HepG2 (cell line): ENCODE measurements around the gene CMIP. TPM values are rescaled to one million over a fixed set of nuclear protein-coding genes. Genes with fewer than 3 reads are reported as not detected.

ENCODE experiments used
- ASH2L ChIP-seq: fragments of 300-600, 200-600 bp; sonication (generic); IDR thresholded peaks from 2 replicates; pipeline ENCODE4 v1.7.0; 2017; ENCODE audit warnings: low read depth, mild to moderate bottlenecking, moderate library complexity, mixed read lengths, low read length; ENCODE audit not compliant: insufficient read length
- BRCA1 ChIP-seq: sonication (generic); formaldehyde crosslinking; IDR thresholded peaks from 2 replicates; pipeline ENCODE4 v1.4.0; 2020; ENCODE audit warnings: missing genetic modification reagents
- CC2D1A ChIP-seq: sonication (generic); formaldehyde crosslinking; IDR thresholded peaks from 2 replicates; pipeline ENCODE4 v1.8.1; 2023; ENCODE audit warnings: mild to moderate bottlenecking, missing genetic modification reagents
- GZF1 ChIP-seq: sonication (generic); formaldehyde crosslinking; IDR thresholded peaks from 2 replicates; pipeline ENCODE4 v1.5.1; 2020; ENCODE audit warnings: mild to moderate bottlenecking, missing genetic modification reagents
- HNRNPK ChIP-seq: fragments of 200-400 bp; formaldehyde crosslinking; IDR thresholded peaks from 2 replicates; pipeline ENCODE4 v1.6.1; 2018; ENCODE audit warnings: low read length, low read depth, moderate library complexity, mild to moderate bottlenecking; ENCODE audit not compliant: poor library complexity, severe bottlenecking
- JARID2 ChIP-seq: sonication (generic); formaldehyde crosslinking; IDR thresholded peaks from 2 replicates; pipeline ENCODE4 v1.8.1; 2023; ENCODE audit warnings: missing genetic modification reagents, inconsistent platforms; ENCODE audit not compliant: insufficient replicate concordance
- JUND ChIP-seq: sonication (generic); formaldehyde crosslinking; IDR thresholded peaks from 2 replicates; pipeline ENCODE4 v1.8.0; 2022; ENCODE audit warnings: mild to moderate bottlenecking, missing genetic modification reagents
- KLF13 ChIP-seq: sonication (generic); formaldehyde crosslinking; IDR thresholded peaks from 2 replicates; pipeline ENCODE4 v1.4.0; 2020; ENCODE audit warnings: mild to moderate bottlenecking, missing genetic modification reagents
- NFE2L1 ChIP-seq: sonication (generic); formaldehyde crosslinking; IDR thresholded peaks from 2 replicates; pipeline ENCODE4 v1.4.0; 2020; ENCODE audit warnings: missing genetic modification reagents, mild to moderate bottlenecking, borderline replicate concordance
- NFYB ChIP-seq: sonication (generic); formaldehyde crosslinking; IDR thresholded peaks from 2 replicates; pipeline ENCODE4 v1.4.0; 2020; ENCODE audit warnings: missing genetic modification reagents
- REXO4 ChIP-seq: sonication (generic); formaldehyde crosslinking; IDR thresholded peaks from 2 replicates; pipeline ENCODE4 v1.8.0; 2022; ENCODE audit warnings: missing genetic modification reagents, mild to moderate bottlenecking, borderline replicate concordance
- SALL1 ChIP-seq: sonication (generic); formaldehyde crosslinking; IDR thresholded peaks from 2 replicates; pipeline ENCODE4 v1.8.0; 2022; ENCODE audit warnings: mild to moderate bottlenecking, missing genetic modification reagents
- SATB2 ChIP-seq: sonication (generic); formaldehyde crosslinking; IDR thresholded peaks from 2 replicates; pipeline ENCODE4 v1.5.0; 2020; ENCODE audit warnings: missing genetic modification reagents
- SP140L ChIP-seq: sonication (generic); formaldehyde crosslinking; IDR thresholded peaks from 2 replicates; pipeline ENCODE4 v1.4.0; 2020; ENCODE audit warnings: missing genetic modification reagents, borderline replicate concordance
- SRF ChIP-seq: IDR thresholded peaks from 2 replicates; pipeline ENCODE4 v1.6.1; 2011; ENCODE audit warnings: mild to moderate bottlenecking, low read depth, low read length, moderate library complexity
- TP53 ChIP-seq: sonication (generic); formaldehyde crosslinking; conservative IDR thresholded peaks from 2 replicates; pipeline ENCODE4 v1.4.0; 2020; ENCODE audit warnings: missing genetic modification reagents
- XBP1 ChIP-seq: sonication (generic); formaldehyde crosslinking; IDR thresholded peaks from 2 replicates; pipeline ENCODE4 v1.5.0; 2020; ENCODE audit warnings: missing genetic modification reagents
- YEATS4 ChIP-seq: sonication (generic); formaldehyde crosslinking; IDR thresholded peaks from 2 replicates; pipeline ENCODE4 v1.4.0; 2020; ENCODE audit warnings: missing genetic modification reagents, borderline replicate concordance
- ZNF878 ChIP-seq: sonication (generic); formaldehyde crosslinking; IDR thresholded peaks from 2 replicates; pipeline ENCODE4 v1.8.1; 2023; ENCODE audit warnings: mild to moderate bottlenecking, missing genetic modification reagents, moderate library complexity
- polyA plus RNA-seq, 8 experiments: library from polyadenylated mRNA; depleted of rRNA in 3 of 8; stranded (reverse) in 7 of 8; unstranded in 1 of 8; fragments of >200 nt; fragmentation: Illumina TruSeq in 4 of 8; extraction: Trizol in 4 of 8; gene quantifications; 2 replicates each; pipeline versions ENCODE4 v1.2.1 to v1.2.3, GENCODE V29; 2011 to 2016; ENCODE audit warnings: low read depth in 4 of 8, missing spikeins in 1 of 8, mixed read lengths in 1 of 8; ENCODE audit not compliant: insufficient read depth in 1 of 8
- total RNA-seq, 5 experiments: library from RNA; depleted of rRNA; stranded (reverse); fragments of >200 nt; fragmentation: Illumina TruSeq; extraction: Trizol; gene quantifications; 2 replicates each; pipeline ENCODE4 v1.2.3, GENCODE V29; 2016; ENCODE audit warnings: low read depth in 1 of 5
- TF ChIP-seq, protein P1 (sequence below): sonication (generic); formaldehyde crosslinking; IDR thresholded peaks from 2 replicates; pipeline ENCODE4 v1.5.0; 2020; ENCODE audit warnings: mild to moderate bottlenecking, missing genetic modification reagents
- TF ChIP-seq, protein P2 (sequence below): IDR thresholded peaks from 2 replicates; pipeline ENCODE4 v1.6.1; 2016
- TF ChIP-seq, protein P3 (sequence below): sonication (generic); formaldehyde crosslinking; IDR thresholded peaks from 2 replicates; pipeline ENCODE4; 2020; ENCODE audit warnings: missing genetic modification reagents, mild to moderate bottlenecking, borderline replicate concordance
- TF ChIP-seq, protein P4 (sequence below): sonication (generic); formaldehyde crosslinking; IDR thresholded peaks from 2 replicates; pipeline ENCODE4 v1.4.0; 2020; ENCODE audit warnings: missing genetic modification reagents, mild to moderate bottlenecking, borderline replicate concordance

Gene CMIP
- total and polyA plus RNA-seq, 2 of the 13 experiments (the other 11 are each of a cell fraction or from before 2014, with no cell fraction given), result 10.9 to 18.1 TPM

DNA sequence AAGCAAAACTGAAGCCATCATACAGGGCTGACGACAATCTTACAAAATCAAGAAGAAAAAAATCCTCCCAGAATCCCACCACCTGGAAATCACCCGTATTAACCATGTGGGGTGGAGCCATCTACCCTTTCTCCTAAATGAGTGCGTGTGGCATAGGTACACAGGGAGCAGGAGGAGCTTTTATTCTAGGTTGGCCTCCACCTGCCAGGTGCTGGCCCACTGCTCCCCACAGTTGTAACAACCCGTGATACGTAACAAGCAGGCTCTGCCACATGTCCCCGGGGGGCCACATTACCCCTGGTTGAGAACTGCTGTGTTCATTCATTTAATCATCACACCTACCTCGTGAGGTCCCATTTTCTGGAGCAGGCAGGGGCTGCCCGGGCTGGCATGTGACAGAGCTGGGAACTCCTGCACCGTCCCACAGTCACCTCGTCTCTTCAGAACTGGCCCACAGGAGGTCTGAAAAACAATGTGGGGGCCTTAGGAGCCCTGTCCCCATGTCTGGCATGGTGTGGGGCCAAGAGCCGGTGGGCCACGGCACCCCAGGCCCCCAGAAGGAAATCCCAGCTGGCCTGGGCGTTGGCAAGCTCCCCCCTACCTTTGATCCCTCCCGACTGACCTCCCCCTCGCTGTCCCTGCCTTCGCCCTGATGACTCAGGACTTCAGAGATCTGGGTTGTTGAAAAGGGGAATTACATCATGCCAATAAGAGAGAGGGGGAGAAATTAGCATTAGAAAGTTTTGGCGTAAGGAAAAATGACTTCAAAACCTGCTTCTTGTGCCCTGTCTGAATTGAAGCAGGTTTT, 12.9 kb downstream of the CMIP start (continued):
- TF ChIP-seq JUND (CRISPR knock-in tag) (peak; percentile 84; the same call in 1 of the 2 replicates), NFYB (CRISPR knock-in tag) (no peak), BRCA1 (CRISPR knock-in tag) (peak; percentile 51; the same call in 1 of the 2 replicates), YEATS4 (no peak), XBP1 (CRISPR knock-in tag) (no peak), SALL1 (CRISPR knock-in tag) (peak; percentile 70), HNRNPK (no peak), REXO4 (no peak), CC2D1A (CRISPR knock-in tag) (no peak), NFE2L1 (CRISPR knock-in tag) (peak; percentile 76; the same call in 1 of the 2 replicates), SRF (no peak), GZF1 (CRISPR knock-in tag) (no peak; the same call in 1 of the 2 replicates), ZNF878 (CRISPR knock-in tag) (no peak; the same call in 1 of the 2 replicates), SP140L (CRISPR knock-in tag) (no peak), ASH2L (peak; percentile 58), TP53 (CRISPR knock-in tag) (no peak), JARID2 (CRISPR knock-in tag) (no peak), SATB2 (CRISPR knock-in tag) (no peak), KLF13 (CRISPR knock-in tag) (peak; percentile 77)
- TF ChIP-seq, protein P1, sequence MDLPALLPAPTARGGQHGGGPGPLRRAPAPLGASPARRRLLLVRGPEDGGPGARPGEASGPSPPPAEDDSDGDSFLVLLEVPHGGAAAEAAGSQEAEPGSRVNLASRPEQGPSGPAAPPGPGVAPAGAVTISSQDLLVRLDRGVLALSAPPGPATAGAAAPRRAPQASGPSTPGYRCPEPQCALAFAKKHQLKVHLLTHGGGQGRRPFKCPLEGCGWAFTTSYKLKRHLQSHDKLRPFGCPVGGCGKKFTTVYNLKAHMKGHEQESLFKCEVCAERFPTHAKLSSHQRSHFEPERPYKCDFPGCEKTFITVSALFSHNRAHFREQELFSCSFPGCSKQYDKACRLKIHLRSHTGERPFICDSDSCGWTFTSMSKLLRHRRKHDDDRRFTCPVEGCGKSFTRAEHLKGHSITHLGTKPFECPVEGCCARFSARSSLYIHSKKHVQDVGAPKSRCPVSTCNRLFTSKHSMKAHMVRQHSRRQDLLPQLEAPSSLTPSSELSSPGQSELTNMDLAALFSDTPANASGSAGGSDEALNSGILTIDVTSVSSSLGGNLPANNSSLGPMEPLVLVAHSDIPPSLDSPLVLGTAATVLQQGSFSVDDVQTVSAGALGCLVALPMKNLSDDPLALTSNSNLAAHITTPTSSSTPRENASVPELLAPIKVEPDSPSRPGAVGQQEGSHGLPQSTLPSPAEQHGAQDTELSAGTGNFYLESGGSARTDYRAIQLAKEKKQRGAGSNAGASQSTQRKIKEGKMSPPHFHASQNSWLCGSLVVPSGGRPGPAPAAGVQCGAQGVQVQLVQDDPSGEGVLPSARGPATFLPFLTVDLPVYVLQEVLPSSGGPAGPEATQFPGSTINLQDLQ (CRISPR knock-in tag), result no peak; the same call in 1 of the 2 replicates
- TF ChIP-seq, protein P2, sequence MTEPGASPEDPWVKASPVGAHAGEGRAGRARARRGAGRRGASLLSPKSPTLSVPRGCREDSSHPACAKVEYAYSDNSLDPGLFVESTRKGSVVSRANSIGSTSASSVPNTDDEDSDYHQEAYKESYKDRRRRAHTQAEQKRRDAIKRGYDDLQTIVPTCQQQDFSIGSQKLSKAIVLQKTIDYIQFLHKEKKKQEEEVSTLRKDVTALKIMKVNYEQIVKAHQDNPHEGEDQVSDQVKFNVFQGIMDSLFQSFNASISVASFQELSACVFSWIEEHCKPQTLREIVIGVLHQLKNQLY (CRISPR knock-in tag), result no peak
- TF ChIP-seq, protein P3, sequence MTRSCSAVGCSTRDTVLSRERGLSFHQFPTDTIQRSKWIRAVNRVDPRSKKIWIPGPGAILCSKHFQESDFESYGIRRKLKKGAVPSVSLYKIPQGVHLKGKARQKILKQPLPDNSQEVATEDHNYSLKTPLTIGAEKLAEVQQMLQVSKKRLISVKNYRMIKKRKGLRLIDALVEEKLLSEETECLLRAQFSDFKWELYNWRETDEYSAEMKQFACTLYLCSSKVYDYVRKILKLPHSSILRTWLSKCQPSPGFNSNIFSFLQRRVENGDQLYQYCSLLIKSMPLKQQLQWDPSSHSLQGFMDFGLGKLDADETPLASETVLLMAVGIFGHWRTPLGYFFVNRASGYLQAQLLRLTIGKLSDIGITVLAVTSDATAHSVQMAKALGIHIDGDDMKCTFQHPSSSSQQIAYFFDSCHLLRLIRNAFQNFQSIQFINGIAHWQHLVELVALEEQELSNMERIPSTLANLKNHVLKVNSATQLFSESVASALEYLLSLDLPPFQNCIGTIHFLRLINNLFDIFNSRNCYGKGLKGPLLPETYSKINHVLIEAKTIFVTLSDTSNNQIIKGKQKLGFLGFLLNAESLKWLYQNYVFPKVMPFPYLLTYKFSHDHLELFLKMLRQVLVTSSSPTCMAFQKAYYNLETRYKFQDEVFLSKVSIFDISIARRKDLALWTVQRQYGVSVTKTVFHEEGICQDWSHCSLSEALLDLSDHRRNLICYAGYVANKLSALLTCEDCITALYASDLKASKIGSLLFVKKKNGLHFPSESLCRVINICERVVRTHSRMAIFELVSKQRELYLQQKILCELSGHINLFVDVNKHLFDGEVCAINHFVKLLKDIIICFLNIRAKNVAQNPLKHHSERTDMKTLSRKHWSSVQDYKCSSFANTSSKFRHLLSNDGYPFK (CRISPR knock-in tag), result no peak
- TF ChIP-seq, protein P4, sequence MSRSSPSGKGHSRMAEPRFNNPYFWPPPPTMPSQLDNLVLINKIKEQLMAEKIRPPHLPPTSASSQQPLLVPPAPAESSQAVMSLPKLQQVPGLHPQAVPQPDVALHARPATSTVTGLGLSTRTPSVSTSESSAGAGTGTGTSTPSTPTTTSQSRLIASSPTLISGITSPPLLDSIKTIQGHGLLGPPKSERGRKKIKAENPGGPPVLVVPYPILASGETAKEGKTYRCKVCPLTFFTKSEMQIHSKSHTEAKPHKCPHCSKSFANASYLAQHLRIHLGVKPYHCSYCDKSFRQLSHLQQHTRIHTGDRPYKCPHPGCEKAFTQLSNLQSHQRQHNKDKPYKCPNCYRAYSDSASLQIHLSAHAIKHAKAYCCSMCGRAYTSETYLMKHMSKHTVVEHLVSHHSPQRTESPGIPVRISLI (CRISPR knock-in tag), result no peak
